OCI-LY1 (cell line): ENCODE measurements around the gene CAMTA1.

Source experiments
- EZH2 ChIP-seq: fragments of 200-600 bp; sonication (generic), shearing (Covaris generic); IDR thresholded peaks from 2 replicates; pipeline ENCODE4 v1.8.0; 2017; ENCODE audit warnings: borderline replicate concordance, mixed run types, mild to moderate bottlenecking, antibody characterized with exemption, low read length, moderate library complexity, mixed read lengths
- TF ChIP-seq, protein P1 (sequence below): fragments of 200-600 bp; sonication (generic), shearing (Covaris generic); IDR thresholded peaks from 2 replicates; pipeline ENCODE4 v1.5.1; 2017; ENCODE audit warnings: mild to moderate bottlenecking, antibody characterized with exemption, low read length, moderate library complexity, mixed read lengths

DNA sequence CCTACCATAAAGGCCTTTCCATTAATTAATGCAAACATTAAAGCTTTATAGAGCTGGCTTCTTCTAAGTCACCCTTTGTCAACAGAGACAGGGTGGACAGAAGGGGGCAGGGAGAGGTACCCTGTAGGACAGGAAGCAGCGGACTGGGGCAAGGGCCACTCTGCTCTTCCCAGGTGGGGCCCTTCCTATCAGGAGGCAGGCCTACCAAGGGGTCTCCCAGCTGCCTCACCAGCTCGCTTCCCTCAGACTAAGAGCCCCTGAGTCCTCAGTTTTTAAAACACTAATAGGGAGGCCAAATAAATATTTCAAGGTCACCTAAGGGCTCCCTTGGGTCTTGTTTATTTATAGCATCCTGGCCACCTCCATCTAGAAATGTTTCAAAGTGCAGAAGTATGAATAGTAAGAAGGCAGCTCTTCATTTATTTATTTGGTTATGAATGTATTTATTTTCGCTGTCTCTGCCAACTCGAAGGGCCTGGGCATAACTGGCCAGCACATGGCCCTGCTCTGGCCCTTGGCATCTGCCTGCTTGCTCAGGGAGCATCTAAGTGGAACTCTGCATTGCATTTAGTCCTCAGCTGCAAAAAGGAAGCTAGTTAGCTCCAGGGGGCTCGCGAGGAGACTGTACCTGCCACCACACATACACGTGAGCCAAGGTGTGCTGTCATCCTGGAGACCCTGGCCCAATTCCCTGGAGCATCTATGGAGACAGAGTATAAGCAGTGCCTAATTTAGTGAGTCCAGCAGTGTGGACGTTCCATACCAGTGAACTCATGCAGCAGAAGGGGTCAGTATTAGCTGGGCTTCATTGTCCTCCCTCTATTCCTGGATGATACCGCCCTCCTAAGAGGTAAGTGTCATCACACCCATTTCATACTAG, 590.8 kb downstream of the CAMTA1 start:
- TF ChIP-seq, protein P1, sequence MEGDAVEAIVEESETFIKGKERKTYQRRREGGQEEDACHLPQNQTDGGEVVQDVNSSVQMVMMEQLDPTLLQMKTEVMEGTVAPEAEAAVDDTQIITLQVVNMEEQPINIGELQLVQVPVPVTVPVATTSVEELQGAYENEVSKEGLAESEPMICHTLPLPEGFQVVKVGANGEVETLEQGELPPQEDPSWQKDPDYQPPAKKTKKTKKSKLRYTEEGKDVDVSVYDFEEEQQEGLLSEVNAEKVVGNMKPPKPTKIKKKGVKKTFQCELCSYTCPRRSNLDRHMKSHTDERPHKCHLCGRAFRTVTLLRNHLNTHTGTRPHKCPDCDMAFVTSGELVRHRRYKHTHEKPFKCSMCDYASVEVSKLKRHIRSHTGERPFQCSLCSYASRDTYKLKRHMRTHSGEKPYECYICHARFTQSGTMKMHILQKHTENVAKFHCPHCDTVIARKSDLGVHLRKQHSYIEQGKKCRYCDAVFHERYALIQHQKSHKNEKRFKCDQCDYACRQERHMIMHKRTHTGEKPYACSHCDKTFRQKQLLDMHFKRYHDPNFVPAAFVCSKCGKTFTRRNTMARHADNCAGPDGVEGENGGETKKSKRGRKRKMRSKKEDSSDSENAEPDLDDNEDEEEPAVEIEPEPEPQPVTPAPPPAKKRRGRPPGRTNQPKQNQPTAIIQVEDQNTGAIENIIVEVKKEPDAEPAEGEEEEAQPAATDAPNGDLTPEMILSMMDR = no peak
- no peak for TF ChIP-seq EZH2
